Ishikawa (cell line): ENCODE results near the gene TPM1.

Experiments used
- CEBPB ChIP-seq: IDR thresholded peaks from 2 replicates; pipeline ENCODE4 v1.6.1; 2012
- EGR1 ChIP-seq: IDR thresholded peaks from 2 replicates; pipeline ENCODE4 v1.6.1; 2012
- EP300 ChIP-seq: IDR thresholded peaks from 2 replicates; pipeline ENCODE4 v1.6.1; 2012; ENCODE audit warnings: borderline replicate concordance

GRCh38 chr15:63084806-63085205 is 42.3 kb downstream of the TPM1 start:
- TF ChIP-seq CEBPB (no peak), EGR1 (no peak), EP300 (no peak)
